RKO (cell line): ENCODE results near the gene TMEM250.
A peak's percentile ranks its signal among the peaks of the same experiment; 100 is the strongest.

Experiments
- DNase-seq: peaks from one replicate; pipeline ENCODE4 v3.0.0-alpha.2; 2016; ENCODE audit warnings: low spot score

Gene TMEM250

GRCh38 chr9:136147890-136148714 lies 29.4 kb upstream of the TMEM250 start:
- DNase-seq = no peak

GRCh38 chr9:136147038-136147889 lies 28.6 kb upstream of the TMEM250 start:
- DNase-seq = no peak

- DNase-seq = no peak
Measured at GRCh38 chr9:136146126-136147037, 27.7 kb upstream of the TMEM250 start.

GRCh38 chr9:136145580-136145979 lies 26.9 kb upstream of the TMEM250 start:
- DNase-seq = no peak

GRCh38 chr9:136144450-136144849 lies 25.8 kb upstream of the TMEM250 start:
- DNase-seq = no peak

GRCh38 chr9:136143215-136144001 lies 24.7 kb upstream of the TMEM250 start:
- DNase-seq = peak; percentile 46

- no peak for DNase-seq
Measured at GRCh38 chr9:136142859-136143214, 24.2 kb upstream of the TMEM250 start.

- DNase-seq = no peak
Measured at GRCh38 chr9:136142414-136142796, 23.7 kb upstream of the TMEM250 start.

GRCh38 chr9:136141682-136142413 lies 23.2 kb upstream of the TMEM250 start:
- no peak for DNase-seq

- no peak for DNase-seq
Measured at GRCh38 chr9:136140966-136141365, 22.3 kb upstream of the TMEM250 start.

- no peak for DNase-seq
Measured at GRCh38 chr9:136140046-136140445, 21.4 kb upstream of the TMEM250 start.

- DNase-seq = no peak
Measured at GRCh38 chr9:136138566-136138965, 19.9 kb upstream of the TMEM250 start.

GRCh38 chr9:136137321-136138265 lies 18.9 kb upstream of the TMEM250 start:
- no peak for DNase-seq

GRCh38 chr9:136136127-136136925 lies 17.7 kb upstream of the TMEM250 start:
- no peak for DNase-seq

GRCh38 chr9:136135326-136136126 lies 16.9 kb upstream of the TMEM250 start:
- DNase-seq = no peak

- no peak for DNase-seq
Measured at GRCh38 chr9:136133959-136134484, 15.3 kb upstream of the TMEM250 start.

GRCh38 chr9:136133191-136133958 lies 14.7 kb upstream of the TMEM250 start:
- no peak for DNase-seq
